HPDE6-E6E7 (cell line): ENCODE measurements around the gene EWSR1.

Source experiments
- DNase-seq: peaks from one replicate; pipeline ENCODE4 v3.0.0; 2011; ENCODE audit warnings: missing footprints; ENCODE audit errors: extremely low spot score

The EWSR1 gene

GRCh38 chr22:29319072-29319471 is 51.0 kb downstream of the EWSR1 start:
- DNase-seq: no peak

DNA sequence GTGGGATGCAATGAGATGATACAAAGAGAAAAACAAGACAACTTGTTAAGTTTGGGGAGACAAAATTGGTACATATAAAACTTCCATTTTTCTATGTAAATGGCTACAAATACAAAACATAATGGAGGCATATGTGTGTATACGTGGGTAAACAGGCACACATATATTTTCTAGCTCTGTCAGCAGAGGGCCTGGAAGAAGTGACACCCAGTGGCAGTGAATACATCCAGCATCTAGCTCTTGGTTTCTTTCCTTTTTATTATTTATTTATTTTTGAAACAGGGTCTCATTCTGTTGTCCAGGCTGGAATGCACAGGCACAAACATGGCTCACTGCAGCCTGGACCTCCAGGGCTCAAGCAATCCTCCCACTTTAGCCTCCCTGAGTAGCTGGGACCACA is 52.5 kb downstream of the EWSR1 start:
- no peak for DNase-seq

DNA sequence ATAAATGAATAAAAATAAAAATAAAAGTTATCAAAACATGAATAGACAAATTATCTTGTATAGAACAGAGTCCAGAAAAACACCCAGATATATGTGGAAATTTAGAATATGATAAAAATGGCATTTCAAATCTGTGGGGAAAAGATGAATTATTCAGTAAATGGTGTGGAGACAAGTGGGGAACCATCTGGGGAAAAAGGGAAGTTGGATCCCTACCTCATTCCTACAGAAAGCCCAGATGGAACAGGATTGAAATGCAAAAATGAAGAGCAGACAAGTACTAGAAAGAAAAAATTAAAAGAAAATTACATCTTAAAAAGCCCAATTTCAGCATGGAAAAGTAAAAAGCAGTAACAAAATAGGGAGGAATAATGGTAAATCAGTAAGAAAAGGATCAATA is 55.6 kb downstream of the EWSR1 start:
- DNase-seq: no peak

- DNase-seq: no peak
Measured at GRCh38 chr22:29325356-29325755, 57.3 kb downstream of the EWSR1 start.

DNA sequence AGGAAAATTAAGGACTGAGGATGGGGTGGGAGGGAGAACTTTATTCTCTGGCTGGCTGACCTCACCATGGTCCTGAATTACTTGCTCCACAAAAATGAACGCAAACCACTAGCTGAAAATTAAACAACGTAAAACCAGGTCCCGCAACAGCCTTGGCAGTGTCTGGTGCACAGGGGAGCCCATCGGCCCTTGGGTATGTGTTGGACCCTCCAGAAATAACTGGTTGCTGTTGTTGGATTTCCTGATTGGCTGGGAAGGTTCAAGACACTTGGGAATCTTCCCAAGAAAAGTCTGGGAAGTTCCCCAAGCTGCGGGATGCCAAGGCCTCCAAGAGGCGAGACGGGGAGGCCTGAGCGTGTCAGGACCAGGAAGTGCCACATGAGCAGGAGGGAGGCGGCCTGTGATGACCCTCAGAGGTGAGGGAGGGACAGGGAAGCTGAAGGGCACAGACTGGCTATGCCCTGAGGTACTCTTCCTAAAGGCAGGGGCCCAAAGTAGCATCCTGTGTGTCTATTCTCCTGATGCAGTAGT is 57.8 kb downstream of the EWSR1 start:
- no peak for DNase-seq

- DNase-seq: no peak
Measured at GRCh38 chr22:29326481-29326880, 58.4 kb downstream of the EWSR1 start.

DNA sequence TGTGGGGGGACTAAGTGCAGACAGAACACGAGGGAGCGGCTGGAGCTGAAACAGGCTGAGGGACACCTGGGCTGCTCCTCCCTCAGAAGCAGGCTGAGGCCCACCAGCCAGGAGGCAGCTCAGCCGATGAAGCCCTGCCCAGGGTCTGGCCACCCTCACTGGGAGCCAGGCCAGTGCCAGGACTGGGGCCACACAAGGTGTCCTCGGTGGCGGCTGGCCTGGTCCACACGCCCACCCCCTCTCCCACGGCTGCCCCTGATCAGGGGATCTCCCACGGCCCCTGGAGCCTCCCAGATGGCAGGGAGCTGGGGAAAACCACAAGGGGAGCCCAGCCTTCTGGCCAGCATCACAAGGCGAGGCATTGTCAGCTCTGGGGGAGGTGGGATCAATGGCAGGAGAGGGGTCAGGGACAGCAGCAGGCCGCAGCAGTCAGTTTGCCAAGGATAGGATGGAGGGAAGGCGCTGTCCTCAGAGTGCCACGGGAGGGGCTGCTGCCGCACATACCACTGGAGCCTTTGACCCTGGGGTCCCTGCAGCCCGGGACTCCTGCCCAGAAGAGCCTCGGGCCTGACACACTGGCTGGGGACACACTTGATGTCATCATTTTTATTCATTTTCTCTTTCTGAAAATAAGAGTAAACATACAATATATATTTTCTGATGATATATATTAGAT is 59.2 kb downstream of the EWSR1 start:
- no peak for DNase-seq

DNA sequence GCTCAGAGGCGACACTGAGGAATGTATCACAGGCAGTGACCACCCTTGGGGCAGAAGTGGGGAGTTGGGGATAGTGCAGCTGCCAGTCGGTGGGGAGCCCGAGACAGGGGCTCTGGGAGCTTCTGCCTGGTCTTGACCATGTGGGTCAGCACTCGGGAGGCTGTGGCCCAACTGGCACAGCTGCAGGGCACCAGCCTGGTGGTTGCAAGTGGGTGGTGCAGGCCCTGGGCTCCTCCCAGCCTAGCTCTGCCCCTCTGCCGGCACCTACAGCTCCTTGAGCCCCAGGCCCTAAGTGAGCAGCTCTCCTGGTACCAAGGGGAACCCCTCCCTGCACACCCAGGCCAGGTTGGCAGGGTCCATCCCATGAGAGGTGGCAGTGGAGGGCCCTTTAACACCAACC is 60.0 kb downstream of the EWSR1 start:
- DNase-seq: no peak

DNA sequence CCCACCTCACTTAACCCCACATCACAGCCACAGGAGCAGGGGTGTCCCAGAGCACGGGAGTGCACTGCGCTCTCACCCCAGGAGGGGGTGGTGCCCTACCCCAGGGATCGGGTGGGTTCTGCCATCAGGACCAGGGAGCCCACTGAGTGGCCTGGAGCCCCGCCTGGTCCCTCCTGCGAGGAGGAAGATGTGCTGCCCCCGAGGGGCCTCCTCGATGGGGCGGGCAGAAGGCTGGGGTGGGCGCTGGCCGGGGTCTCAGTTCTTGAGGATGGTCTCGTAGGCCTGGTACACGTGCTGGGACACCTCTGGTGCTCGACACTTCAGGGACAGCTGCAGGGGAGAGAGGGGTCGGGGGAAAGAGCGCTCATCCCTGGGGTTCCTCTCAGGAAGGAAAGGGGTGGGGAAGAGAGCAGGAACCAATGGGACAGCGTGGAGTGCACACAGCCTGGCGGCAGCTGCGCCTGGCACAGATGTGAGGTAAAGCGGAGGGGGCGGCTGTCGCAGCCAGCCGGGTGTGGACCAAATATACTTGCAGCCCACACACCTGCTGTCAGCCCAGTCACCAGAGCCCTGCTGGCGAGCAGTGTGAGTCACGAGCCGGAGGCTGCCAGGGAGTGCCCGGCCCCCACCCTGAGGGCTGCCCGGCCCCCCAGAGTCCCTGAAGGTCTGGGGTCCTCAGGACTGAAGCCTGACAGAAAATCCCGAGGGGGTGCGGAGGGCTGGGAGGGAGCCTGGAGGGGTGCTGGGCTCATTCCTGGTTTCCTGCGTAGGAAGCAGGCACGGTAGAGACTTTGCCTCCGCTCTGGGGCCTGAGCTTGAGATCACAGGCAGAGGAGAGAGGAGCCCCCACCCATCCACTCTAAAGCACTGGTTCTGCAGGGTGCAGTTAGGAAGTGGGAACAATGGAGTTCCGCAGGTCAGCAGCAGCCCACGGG is 60.8 kb downstream of the EWSR1 start:
- no peak for DNase-seq

DNA sequence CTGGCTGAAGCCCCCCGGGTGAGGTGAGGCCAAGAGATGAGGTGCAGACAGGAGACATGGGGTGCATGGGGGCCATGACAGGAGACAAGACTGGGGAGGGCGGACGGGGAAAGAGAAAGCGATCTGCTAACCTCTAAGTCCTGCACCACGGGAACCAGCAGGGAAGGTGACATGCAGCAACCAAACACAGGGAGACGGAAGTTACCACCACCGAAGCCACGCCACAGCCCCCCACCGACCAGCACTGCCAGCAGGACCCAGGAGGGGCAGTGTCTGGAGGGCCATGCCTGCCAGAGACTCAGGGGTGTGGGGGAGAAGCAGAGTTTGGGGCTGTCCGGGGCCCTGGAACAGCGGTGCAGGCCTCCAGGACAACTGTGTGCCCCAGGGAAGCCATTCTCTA is 61.5 kb downstream of the EWSR1 start:
- DNase-seq: no peak

- DNase-seq: no peak
Measured at GRCh38 chr22:29330291-29330690, 62.2 kb downstream of the EWSR1 start.

- DNase-seq: no peak
Measured at GRCh38 chr22:29330753-29331152, 62.7 kb downstream of the EWSR1 start.

- no peak for DNase-seq
Measured at GRCh38 chr22:29331213-29331612, 63.1 kb downstream of the EWSR1 start.

GRCh38 chr22:29331658-29332300 is 63.7 kb downstream of the EWSR1 start:
- no peak for DNase-seq

DNA sequence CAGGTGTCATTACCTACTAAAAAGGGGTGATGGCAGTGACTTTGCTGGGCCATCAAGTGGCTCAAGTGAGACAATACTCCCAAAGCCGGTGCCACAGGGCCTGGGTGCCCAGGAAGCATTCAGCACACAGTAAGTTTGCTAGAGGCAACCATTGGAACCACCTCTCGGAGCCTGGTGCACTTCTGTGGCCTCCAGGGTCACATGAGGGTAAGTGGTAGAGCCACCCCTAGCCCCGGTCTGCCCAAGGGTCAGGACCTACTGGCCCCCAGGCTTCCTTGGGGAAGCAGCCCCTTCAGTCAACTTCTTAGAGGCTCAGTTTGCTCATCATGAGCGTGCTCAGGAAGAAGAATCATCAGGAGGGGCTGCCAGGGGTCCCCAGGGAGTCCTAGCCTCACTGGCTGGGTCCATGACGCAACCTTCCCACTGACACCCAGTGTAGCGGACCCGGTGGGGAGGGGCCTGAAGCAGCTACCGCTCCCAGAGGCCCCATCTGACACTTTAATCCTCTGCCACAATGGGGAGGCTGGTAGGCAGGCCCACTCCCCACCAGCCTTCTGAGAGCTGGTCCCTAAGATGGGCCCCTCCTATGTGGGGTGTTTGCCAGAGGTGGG is 64.9 kb downstream of the EWSR1 start:
- no peak for DNase-seq

DNA sequence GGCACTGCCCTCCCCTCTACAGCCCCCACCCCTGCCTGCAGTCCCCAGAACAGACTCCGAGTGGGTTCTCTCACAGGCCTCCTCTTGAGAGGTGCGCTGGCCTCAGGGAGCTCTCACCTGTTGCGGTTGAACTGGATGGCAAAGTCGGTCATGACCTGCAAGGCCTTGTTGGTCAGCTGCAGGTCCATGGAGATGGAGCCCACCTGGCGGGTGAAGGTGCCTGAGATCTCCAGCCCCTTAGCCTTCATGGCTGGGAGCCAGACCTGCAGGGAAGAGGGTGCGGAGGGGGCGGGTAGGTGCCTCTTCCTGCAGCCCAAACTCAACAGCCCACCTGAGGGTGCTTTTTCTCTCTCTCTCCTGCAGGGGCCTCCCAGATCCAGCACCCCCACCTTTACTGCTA is 66.1 kb downstream of the EWSR1 start:
- no peak for DNase-seq

DNA sequence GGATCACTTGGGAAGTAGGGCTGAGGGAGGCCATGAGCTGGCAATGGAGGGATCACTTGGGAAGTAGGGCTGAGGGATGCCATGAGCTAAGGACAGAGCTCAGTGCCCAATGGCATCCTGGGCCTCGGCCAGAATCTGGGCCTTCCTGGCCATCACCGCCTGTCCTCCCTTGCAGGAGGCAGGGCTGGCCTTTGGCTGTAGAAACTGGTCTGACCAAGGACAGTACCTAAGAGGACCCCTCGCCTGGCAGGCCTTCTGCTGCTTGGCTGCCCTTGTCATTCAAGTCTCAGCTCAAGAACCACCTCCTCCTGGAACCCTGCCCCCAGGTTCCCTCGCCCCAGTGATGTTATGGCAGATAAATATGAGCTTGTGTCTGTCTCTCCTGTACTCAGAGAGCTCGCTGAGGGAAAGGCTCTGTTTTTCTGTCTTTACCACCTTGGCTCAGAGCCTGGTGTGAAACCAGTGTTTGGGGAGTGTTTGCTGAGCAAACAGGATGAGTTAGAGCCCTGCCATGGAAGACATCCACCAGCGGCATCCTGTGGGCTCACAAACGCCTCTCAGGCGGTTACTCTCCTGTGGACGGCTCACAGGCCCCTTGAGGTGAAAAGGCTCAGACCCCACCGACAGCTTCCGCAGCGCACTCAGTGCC is 66.8 kb downstream of the EWSR1 start:
- no peak for DNase-seq

DNA sequence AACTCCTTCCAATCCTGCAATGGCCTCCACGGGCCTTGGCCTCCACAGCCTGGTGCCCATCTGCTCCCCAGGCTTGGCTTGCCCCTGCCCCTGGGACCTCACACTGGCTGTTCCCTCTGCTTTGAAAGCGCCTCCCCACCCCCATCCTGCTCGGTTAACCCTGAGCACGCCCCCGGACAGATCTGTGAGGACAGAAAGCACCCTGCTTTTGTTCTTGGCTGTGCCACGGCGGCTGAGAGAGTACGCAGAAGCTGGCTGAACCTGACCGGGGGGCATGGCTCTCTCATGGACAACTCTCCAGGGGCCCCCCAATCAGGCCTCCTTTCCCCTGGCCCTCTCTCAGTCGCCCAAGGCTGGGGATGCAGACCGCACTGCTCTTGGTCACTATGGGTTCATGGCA is 67.6 kb downstream of the EWSR1 start:
- DNase-seq: no peak

DNA sequence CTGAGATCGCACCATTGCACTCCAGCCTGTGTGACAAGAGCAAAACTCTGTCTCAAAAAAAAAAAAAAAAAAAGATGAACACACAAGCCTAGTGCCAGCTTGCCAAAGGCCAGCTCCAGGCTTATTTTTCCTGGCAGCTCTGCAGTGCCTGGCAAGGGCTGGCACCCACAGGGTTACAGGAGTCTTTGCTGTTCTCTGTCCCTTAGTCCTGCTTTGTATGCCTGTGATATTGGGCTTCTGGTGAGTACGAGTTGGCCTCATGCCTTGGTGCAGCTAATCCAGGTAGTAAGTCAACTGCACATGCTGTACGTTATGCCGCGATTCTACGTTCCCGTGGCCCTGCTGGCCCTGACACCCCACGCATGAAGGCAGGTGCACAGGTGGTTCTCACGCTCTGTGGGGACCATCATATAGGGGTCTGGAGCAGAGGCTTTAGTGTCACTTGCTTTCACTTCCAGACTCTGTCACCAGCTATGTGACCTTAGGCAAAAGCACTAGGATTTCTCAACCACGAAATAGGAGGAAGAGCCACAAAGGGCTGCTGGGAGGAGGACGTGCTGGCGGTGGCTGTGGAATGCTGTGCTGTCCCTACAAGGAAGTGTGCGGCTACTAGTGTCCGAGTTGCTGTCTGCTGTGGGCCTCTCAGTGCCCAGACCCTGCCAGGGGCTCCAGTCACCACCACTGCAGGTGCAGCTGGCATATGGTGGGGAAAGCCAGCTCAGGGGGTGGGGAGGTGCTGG is 68.9 kb downstream of the EWSR1 start:
- DNase-seq: no peak

- no peak for DNase-seq
Measured at GRCh38 chr22:29337631-29338284, 69.7 kb downstream of the EWSR1 start.
